GM12878 (cell line): ENCODE measurements around the gene SLC38A4. TPM values are rescaled to one million over a fixed set of nuclear protein-coding genes. Genes with fewer than 3 reads are reported as not detected.

Source experiments
- ATAC-seq: fragments of 200-7000 bp; cut with Tn5 transposase; 3 replicates; pipeline ENCODE4 v1.9.1; 2020; ENCODE audit warnings: mild to moderate bottlenecking, moderate library complexity
- BruUV-seq: library from RNA; stranded (reverse); fragments of 400-500 nt; replicated peaks from 2 replicates; lab custom pipeline; 2021; lab: Mats Ljungman, UMichigan
- CTCF ChIA-PET: fragments of 300-600 bp; sonication (Branson Sonifier 250); formaldehyde crosslinking; extraction: SDS; loops from one replicate; lab custom pipeline; 2021; ENCODE audit warnings: inconsistent platforms; lab: Yijun Ruan, JAX
- POLR2A ChIA-PET: fragments of 350-600 bp; formaldehyde crosslinking; extraction: SDS; loops from one replicate; lab custom pipeline; 2021; ENCODE audit warnings: inconsistent platforms; lab: Charles Lee
- RAD21 ChIA-PET: fragments of 300-600 bp; sonication (Branson Sonifier 250); formaldehyde crosslinking; loops from one replicate; lab custom pipeline; 2023; ENCODE audit warnings: antibody characterized with exemption; ENCODE audit not compliant: unreplicated experiment; lab: Charles Lee
- SMC1A ChIA-PET: fragments of 300-600 bp; sonication (Branson Sonifier 250); formaldehyde crosslinking; loops from one replicate; lab custom pipeline; 2023; ENCODE audit not compliant: unreplicated experiment, uncharacterized antibody; lab: Charles Lee
- DNase-seq: peaks from one replicate; pipeline ENCODE4 v3.0.0-alpha.2; 2011; ENCODE audit warnings: low read depth, low spot score
- FAIRE-seq: peaks from 3 replicates; lab custom pipeline; 2011; peaks lifted over from hg19 to GRCh38; lab: Jason Lieb, UNC
- H2AFZ ChIP-seq: 2 replicates; pipeline ENCODE4 v1.6.0; 2011; ENCODE audit warnings: low read depth, low read length, control low read depth; ENCODE audit not compliant: control insufficient read depth
- H3K27ac ChIP-seq: 2 replicates; pipeline ENCODE4 v1.5.1; 2011; ENCODE audit warnings: control low read depth; ENCODE audit not compliant: control insufficient read depth, insufficient read depth
- H3K27me3 ChIP-seq, 2 experiments: replicated peaks in 1 of 2; 2 replicates each; pipeline versions ENCODE4 v1.6.0 to v1.6.1; 2011; ENCODE audit warnings: low read length in 1 of 2; ENCODE audit not compliant: control insufficient read depth in 2 of 2, insufficient read depth in 2 of 2
- H3K36me3 ChIP-seq, 2 experiments: 2 replicates each; pipeline ENCODE4 v1.5.1; 2011; ENCODE audit warnings: low read length in 1 of 2; ENCODE audit not compliant: control insufficient read depth in 2 of 2, insufficient read depth in 2 of 2
- H3K4me1 ChIP-seq: 2 replicates; pipeline ENCODE4 v1.6.1; 2011; ENCODE audit warnings: mild to moderate bottlenecking, low read length, moderate library complexity, mixed read lengths; ENCODE audit not compliant: control insufficient read depth, insufficient read depth
- H3K4me2 ChIP-seq: 2 replicates; pipeline ENCODE4 v1.6.0; 2011; ENCODE audit warnings: control low read depth; ENCODE audit not compliant: control insufficient read depth, insufficient read depth
- H3K4me3 ChIP-seq: fragments of 200-600 bp; sonication (generic); 2 replicates; pipeline ENCODE4 v1.5.1; 2016
- H3K79me2 ChIP-seq: 2 replicates; pipeline ENCODE4 v1.6.0; 2011; ENCODE audit warnings: low read length; ENCODE audit not compliant: control insufficient read depth, insufficient read depth
- H3K9ac ChIP-seq: 2 replicates; pipeline ENCODE4 v1.8.0; 2011; ENCODE audit warnings: low read length, control low read depth, mixed read lengths; ENCODE audit not compliant: control insufficient read depth, insufficient read depth
- H3K9me3 ChIP-seq: replicated peaks from 3 replicates; pipeline ENCODE4 v1.5.1; 2011; ENCODE audit warnings: mild to moderate bottlenecking, low read length; ENCODE audit not compliant: control insufficient read depth, insufficient read depth
- H4K20me1 ChIP-seq: 2 replicates; pipeline ENCODE4 v1.6.0; 2011; ENCODE audit not compliant: control insufficient read depth, insufficient read depth
- CEBPZ ChIP-seq: fragments of 150-350 bp; IDR thresholded peaks from 2 replicates; pipeline ENCODE4 v1.6.1; 2016; ENCODE audit warnings: low read depth, low read length
- CHD1 ChIP-seq: IDR thresholded peaks from 2 replicates; pipeline ENCODE4 v1.6.1; 2012; ENCODE audit warnings: low read depth, low read length, improper control_type of control experiment
- E2F8 ChIP-seq: fragments of 450-650 bp; IDR thresholded peaks from 2 replicates; pipeline ENCODE4 v1.6.1; 2018; ENCODE audit warnings: mild to moderate bottlenecking, low read depth, moderate library complexity; ENCODE audit not compliant: partially characterized antibody
- IRF4 ChIP-seq: IDR thresholded peaks from 2 replicates; pipeline ENCODE4 v1.6.1; 2011; ENCODE audit warnings: low read depth, low read length
- MLLT1 ChIP-seq: fragments of 450-650 bp; IDR thresholded peaks from 2 replicates; pipeline ENCODE4 v1.6.1; 2016; ENCODE audit warnings: mild to moderate bottlenecking
- REST ChIP-seq: IDR thresholded peaks from 2 replicates; pipeline ENCODE4 v1.6.1; 2012; ENCODE audit warnings: mild to moderate bottlenecking, low read depth, low read length
- SMAD5 ChIP-seq: IDR thresholded peaks from 2 replicates; pipeline ENCODE4 v1.6.1; 2016; ENCODE audit warnings: antibody characterized with exemption, low read depth
- ZBTB4 ChIP-seq: fragments of 450-650 bp; formaldehyde crosslinking; IDR thresholded peaks from 2 replicates; pipeline ENCODE4 v1.4.0; 2022; ENCODE audit warnings: mild to moderate bottlenecking, moderate library complexity
- WGBS: methylation state at CpG from one replicate; pipeline ENCODE4 v1.1.6; 2016; ENCODE audit warnings: low lambda C conversion rate; ENCODE audit not compliant: insufficient replicate concordance, insufficient coverage; ENCODE audit errors: missing lambda C conversion rate; 5-methylcytosine and 5-hydroxymethylcytosine counted together
- in situ Hi-C: fragments of 300-500 bp; cut with MboI; formaldehyde crosslinking; loops from 9 replicates; pipeline ENCODE4 v1.14.3; 2018; ENCODE audit warnings: mixed read lengths
- intact Hi-C: fragments of 100-400 bp; cut with micrococcal nuclease; formaldehyde crosslinking; loops from one replicate; pipeline ENCODE4 v1.14.2; 2022; ENCODE audit not compliant: unreplicated experiment
- polyA plus RNA-seq, 11 experiments: library from polyadenylated mRNA; depleted of rRNA in 4 of 11; unstranded in 6 of 11; stranded (reverse) in 5 of 11; fragments of >200 nt; fragmentation: Nextera tagmentation in 4 of 11; fragmentation: Illumina TruSeq in 1 of 11; extraction: Ambion mirVana in 4 of 11; extraction: Trizol in 1 of 11; gene quantifications; 1 replicate in 1 of 11; 2 replicates in 10 of 11; pipeline versions ENCODE4 v1.2.1 to v1.2.3, GENCODE V29; 2011 to 2016; ENCODE audit warnings: inconsistent platforms in 2 of 11, missing spikeins in 2 of 11, low read depth in 1 of 11
- total RNA-seq, 4 experiments: library from RNA; depleted of rRNA in 3 of 4; stranded (reverse); fragments of >200 nt in 3 of 4; fragmentation: Illumina TruSeq in 1 of 4; extraction: Trizol in 1 of 4; gene quantifications; 2 replicates each; pipeline versions ENCODE4 v1.2.1 to v1.2.3, GENCODE V29; 2013 to 2021

Gene SLC38A4
- total and polyA plus RNA-seq, 10 of the 15 experiments (the other 5 are each of a cell fraction or from before 2014, with no cell fraction given) = 0.04 to 0.52 (median 0.13) TPM; not detected in 2

- Histone ChIP-seq H3K9ac (no peak overlapping the region), H3K9me3 (peaks cover 1% of the 10 kb centered on the region; the same call in 1 of the 3 replicates), H3K79me2 (no peaks in the 10 kb centered on the region), H3K4me2 (no peak overlapping the region), H4K20me1 (no peaks in the 10 kb centered on the region), H3K27ac (no peak overlapping the region), H3K27me3 (peaks cover 4 to 6% of the 10 kb centered on the region in 2 experiments), H3K36me3 (no peaks in the 10 kb centered on the region), H3K4me3 (no peak overlapping the region), H3K4me1 (no peaks in the 10 kb centered on the region), H2AFZ (no peak overlapping the region)
- DNase-seq (no peak), FAIRE-seq (no peak), ATAC-seq (no peak)
- 56% methylated on average over 26 of the region's 28 CpGs for WGBS
- ChIA-PET POLR2A (no interaction called here), RAD21 (no interaction called here), CTCF (no interaction called here), SMC1A (interaction anchor here (0.8 kb wide), 1 partner anchor 62 kb away, joined by 3 read pairs; no protein-coding TSS in a partner anchor)
- in situ Hi-C loops = no loop called here
- intact Hi-C loops = no loop called here
- no TSS peak for BruUV-seq
- TF ChIP-seq SMAD5 (no peak), ZBTB4 (no peak), E2F8 (no peak), CHD1 (no peak), IRF4 (no peak), CEBPZ (no peak), REST (no peak), MLLT1 (no peak)
Observed at GRCh38 chr12:46830731-46831334, 5.0 kb upstream of the SLC38A4 start.
